K562 (cell line): ENCODE results near the gene DEFB108B. TPM values are rescaled to one million over a fixed set of nuclear protein-coding genes. Genes with fewer than 3 reads are reported as not detected.

Experiments used
- CTCF ChIP-seq, 3 experiments: IDR thresholded peaks in 2 of 3; conservative IDR thresholded peaks in 1 of 3; 2 replicates each; pipeline ENCODE4 v1.5.1; 2011 to 2012; ENCODE audit warnings: low read length in 3 of 3, mild to moderate bottlenecking in 3 of 3, control low read depth in 2 of 3, improper control_type of control experiment in 1 of 3, inconsistent platforms in 1 of 3, low read depth in 1 of 3, mixed read lengths in 1 of 3, moderate library complexity in 1 of 3; ENCODE audit not compliant: insufficient read depth in 2 of 3
- CTCFL ChIP-seq: IDR thresholded peaks from 2 replicates; pipeline ENCODE4 v1.6.1; 2011; ENCODE audit warnings: borderline replicate concordance, low read depth, mild to moderate bottlenecking, moderate library complexity, low read length; ENCODE audit not compliant: insufficient read depth, poor library complexity, severe bottlenecking
- NRF1 ChIP-seq, 2 experiments: fragments of 450-650 bp; IDR thresholded peaks in 1 of 2; conservative IDR thresholded peaks in 1 of 2; 2 replicates each; pipeline ENCODE4 v1.6.1; 2014; ENCODE audit warnings: mild to moderate bottlenecking in 2 of 2
- RAD21 ChIP-seq, 2 experiments: fragments of 250-450 bp in 1 of 2; fragments of 450-650 bp in 1 of 2; sonication (Bioruptor Pico) in 1 of 2; formaldehyde crosslinking in 1 of 2; IDR thresholded peaks in 1 of 2; conservative IDR thresholded peaks in 1 of 2; 2 replicates each; pipeline versions ENCODE4 v1.4.0 to v1.8.0; 2020 to 2022; ENCODE audit warnings: mild to moderate bottlenecking in 2 of 2, moderate library complexity in 1 of 2
- SMC3 ChIP-seq: conservative IDR thresholded peaks from 2 replicates; pipeline ENCODE4 v1.6.1; 2011; ENCODE audit warnings: low read depth, low read length, improper control_type of control experiment; ENCODE audit not compliant: insufficient read depth
- polyA plus RNA-seq, 8 experiments: library from polyadenylated mRNA; depleted of rRNA in 4 of 8; stranded (reverse) in 5 of 8; unstranded in 3 of 8; fragments of >200 nt; fragmentation: Nextera tagmentation in 2 of 8; fragmentation: Illumina TruSeq in 1 of 8; extraction: Ambion mirVana in 2 of 8; extraction: Trizol in 1 of 8; gene quantifications; 2 replicates each; pipeline versions ENCODE4 v1.2.1 to v1.2.3, GENCODE V29; 2011 to 2014; ENCODE audit warnings: inconsistent platforms in 1 of 8, missing spikeins in 1 of 8
- total RNA-seq, 7 experiments: library from RNA; depleted of rRNA in 6 of 7; stranded (reverse); fragments of >200 nt in 6 of 7; fragmentation: Illumina TruSeq in 2 of 7; extraction: Trizol in 2 of 7; gene quantifications; 2 replicates each; pipeline versions ENCODE4 v1.2.1 to v1.2.3, GENCODE V29; 2011 to 2021; ENCODE audit warnings: low replicate concordance in 1 of 7

Gene DEFB108B
- total and polyA plus RNA-seq, 9 of the 15 experiments (the other 6 are each of a cell fraction or from before 2014, with no cell fraction given) = not detected

- peak; percentile 17 for TF ChIP-seq CTCFL
- TF ChIP-seq SMC3 = peak; percentile 74
- peak; percentile 77 to 84 (median 79) for TF ChIP-seq CTCF (IDR thresholded peaks at IDR 0.05 in 2 of 3, conservative IDR thresholded peaks at IDR 0.05 in 1 of 3; ENCODE audit: insufficient read depth in 2 of 3, low read depth in 1 of 3, low read length in 3 of 3)
- peak; percentile 67 to 80 for TF ChIP-seq RAD21 (CRISPR knock-in tag; conservative IDR thresholded peaks at IDR 0.05 in 1 of 2, IDR thresholded peaks at IDR 0.05 in 1 of 2)
- peak; percentile 48 to 62 for TF ChIP-seq NRF1 (conservative IDR thresholded peaks at IDR 0.05 in 1 of 2, IDR thresholded peaks at IDR 0.05 in 1 of 2)
Observed at GRCh38 chr11:71813481-71814355, 19.3 kb upstream of the DEFB108B start (continued).
